Thoracic aorta (tissue), 2 donors: Measurements from ENCODE around the gene THBS3. TPM values are rescaled to one million over a fixed set of nuclear protein-coding genes. Genes with fewer than 3 reads are reported as not detected.
"Not testable (repeated sequence)": the region's sequence is repeated elsewhere in the genome, so short reads cannot be mapped to it uniquely, and the experiment has no call there.

ENCODE experiments used
- ATAC-seq: fragments of 150-250 bp; one replicate; pipeline ENCODE4 v1.8.0; 2017; ENCODE audit warnings: low read depth; ENCODE audit not compliant: insufficient number of reproducible peaks, low FRiP score
- DNase-seq: peaks from one replicate; pipeline ENCODE4 v3.0.0-alpha.2; 2020; ENCODE audit warnings: low spot score
- H3K27ac ChIP-seq, 2 donors: fragments of 200-600 bp; sonication (generic); 1 replicate in 1 of 2; 2 replicates in 1 of 2; pipeline ENCODE4 v1.5.1; 2016; ENCODE audit warnings: mild to moderate bottlenecking in 2 of 2, moderate library complexity in 2 of 2
- H3K27me3 ChIP-seq: fragments of 200-600 bp; sonication (generic); replicated peaks from 2 replicates; pipeline ENCODE4 v1.6.0; 2016; ENCODE audit warnings: mild to moderate bottlenecking; ENCODE audit not compliant: insufficient read depth
- H3K36me3 ChIP-seq: fragments of 200-600 bp; sonication (generic); one replicate; pipeline ENCODE4 v1.5.1; 2016
- H3K4me1 ChIP-seq, 2 donors: fragments of 200-600 bp; sonication (generic); 1 replicate in 1 of 2; 2 replicates in 1 of 2; pipeline versions ENCODE4 v1.5.1 to v1.6.0; 2016; ENCODE audit warnings: low read depth in 2 of 2, mild to moderate bottlenecking in 1 of 2; ENCODE audit not compliant: control insufficient read depth in 1 of 2
- H3K4me3 ChIP-seq: fragments of 200-600 bp; sonication (generic); 2 replicates; pipeline ENCODE4 v1.5.1; 2016; ENCODE audit warnings: mild to moderate bottlenecking
- H3K9me3 ChIP-seq: fragments of 200-600 bp; sonication (generic); 2 replicates; pipeline ENCODE4 v1.5.1; 2016
- total RNA-seq, 2 donors: library from RNA; depleted of rRNA; stranded (reverse); fragments of >200 nt; gene quantifications; one replicate each; pipeline versions ENCODE4 v1.1.0 to v1.2.3, GENCODE V29; 2016
- TF ChIP-seq, protein P1 (sequence below): fragments of 200-600 bp; sonication (generic); IDR thresholded peaks from one replicate; pipeline ENCODE4 v1.5.1; 2019; ENCODE audit warnings: antibody characterized with exemption

THBS3 gene
- total RNA-seq, 2 donors from 2014 or later, result 45.3 to 81.6 TPM

DNA sequence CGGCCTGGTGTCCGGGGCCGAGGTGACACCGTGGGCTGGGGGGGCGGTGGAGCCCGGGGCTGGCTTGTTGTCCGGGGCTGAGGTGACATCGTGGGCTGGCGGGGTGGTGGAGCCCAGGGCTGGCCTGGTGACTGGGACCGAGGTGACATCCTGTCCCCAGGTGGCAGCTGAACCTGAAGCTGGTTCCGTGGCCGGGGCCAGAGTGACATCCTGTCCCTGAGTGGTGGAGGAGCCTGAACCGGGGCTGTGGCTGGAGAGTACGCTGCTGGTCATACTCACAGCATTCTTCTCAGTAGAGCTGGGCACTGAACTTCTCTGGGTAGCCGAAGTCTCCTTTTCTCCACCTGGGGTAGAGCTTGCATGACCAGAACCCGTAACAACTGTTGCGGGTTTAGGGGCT lies 15.8 kb downstream of the THBS3 start:
- TF ChIP-seq, protein P1, sequence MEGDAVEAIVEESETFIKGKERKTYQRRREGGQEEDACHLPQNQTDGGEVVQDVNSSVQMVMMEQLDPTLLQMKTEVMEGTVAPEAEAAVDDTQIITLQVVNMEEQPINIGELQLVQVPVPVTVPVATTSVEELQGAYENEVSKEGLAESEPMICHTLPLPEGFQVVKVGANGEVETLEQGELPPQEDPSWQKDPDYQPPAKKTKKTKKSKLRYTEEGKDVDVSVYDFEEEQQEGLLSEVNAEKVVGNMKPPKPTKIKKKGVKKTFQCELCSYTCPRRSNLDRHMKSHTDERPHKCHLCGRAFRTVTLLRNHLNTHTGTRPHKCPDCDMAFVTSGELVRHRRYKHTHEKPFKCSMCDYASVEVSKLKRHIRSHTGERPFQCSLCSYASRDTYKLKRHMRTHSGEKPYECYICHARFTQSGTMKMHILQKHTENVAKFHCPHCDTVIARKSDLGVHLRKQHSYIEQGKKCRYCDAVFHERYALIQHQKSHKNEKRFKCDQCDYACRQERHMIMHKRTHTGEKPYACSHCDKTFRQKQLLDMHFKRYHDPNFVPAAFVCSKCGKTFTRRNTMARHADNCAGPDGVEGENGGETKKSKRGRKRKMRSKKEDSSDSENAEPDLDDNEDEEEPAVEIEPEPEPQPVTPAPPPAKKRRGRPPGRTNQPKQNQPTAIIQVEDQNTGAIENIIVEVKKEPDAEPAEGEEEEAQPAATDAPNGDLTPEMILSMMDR, result no peak
- peaks cover 6 to 25% of the 10 kb centered on the region in 2 donors for H3K4me1 ChIP-seq
- no peak for DNase-seq
- H3K27ac ChIP-seq, result peak overlapping the region; percentile 61 to 82
- H3K9me3 ChIP-seq, result no peaks in the 10 kb centered on the region
- H3K27me3 ChIP-seq, result no peaks in the 10 kb centered on the region
- no peak for ATAC-seq
- peaks cover 2% of the 10 kb centered on the region for H3K36me3 ChIP-seq
- H3K4me3 ChIP-seq, result no peak overlapping the region

DNA sequence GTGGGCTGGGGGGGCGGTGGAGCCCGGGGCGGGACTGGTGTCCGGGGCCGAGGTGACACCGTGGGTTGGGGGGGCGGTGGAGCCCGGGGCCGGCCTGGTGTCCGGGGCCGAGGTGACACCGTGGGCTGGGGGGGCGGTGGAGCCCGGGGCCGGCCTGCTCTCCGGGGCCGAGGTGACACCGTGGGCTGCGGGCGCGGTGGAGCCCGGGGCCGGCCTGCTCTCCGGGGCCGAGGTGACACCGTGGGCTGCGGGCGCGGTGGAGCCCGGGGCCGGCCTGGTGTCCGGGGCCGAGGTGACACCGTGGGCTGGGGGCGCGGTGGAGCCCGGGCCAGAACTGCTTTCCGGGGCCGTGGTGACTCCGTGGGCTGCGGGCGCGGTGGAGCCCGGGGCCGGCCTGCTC lies 17.8 kb downstream of the THBS3 start:
- DNase-seq, result not testable (repeated sequence)

DNA sequence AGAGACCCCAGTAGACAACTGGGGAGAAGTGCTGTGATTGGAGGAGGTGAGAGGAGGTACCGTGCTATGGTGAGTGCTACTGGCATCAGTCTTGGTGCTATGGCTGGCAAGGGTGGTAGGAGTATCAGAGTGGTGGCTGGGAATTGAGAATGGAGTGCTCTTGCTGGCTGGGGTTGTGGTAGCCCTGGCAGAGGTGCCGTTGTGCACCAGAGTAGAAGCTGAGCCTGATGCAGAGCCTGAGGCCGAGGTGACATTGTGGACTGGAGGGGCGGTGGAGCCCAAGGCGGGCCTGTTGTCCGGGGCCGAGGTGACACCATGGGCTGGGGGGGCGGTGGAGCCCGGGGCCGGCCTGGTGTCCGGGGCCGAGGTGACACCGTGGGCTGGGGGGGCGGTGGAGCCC lies 19.4 kb downstream of the THBS3 start:
- Histone ChIP-seq H3K4me3 (no peak overlapping the region), H3K36me3 (no peaks in the 10 kb centered on the region), H3K4me1 (peaks cover 3 to 4% of the 10 kb centered on the region in 2 donors), H3K27me3 (no peaks in the 10 kb centered on the region), H3K27ac (no peak overlapping the region), H3K9me3 (no peaks in the 10 kb centered on the region)
- no peak for ATAC-seq
- TF ChIP-seq, protein P1, result no peak
- no peak for DNase-seq

More for the DNA sequence above, 17.8 kb downstream of the THBS3 start:
- not testable (repeated sequence) for H3K36me3 ChIP-seq, H3K4me3 ChIP-seq, ATAC-seq, H3K27me3 ChIP-seq, H3K9me3 ChIP-seq, H3K27ac ChIP-seq
- peaks cover 6 to 17% of the 10 kb centered on the region in 2 donors for H3K4me1 ChIP-seq

DNA sequence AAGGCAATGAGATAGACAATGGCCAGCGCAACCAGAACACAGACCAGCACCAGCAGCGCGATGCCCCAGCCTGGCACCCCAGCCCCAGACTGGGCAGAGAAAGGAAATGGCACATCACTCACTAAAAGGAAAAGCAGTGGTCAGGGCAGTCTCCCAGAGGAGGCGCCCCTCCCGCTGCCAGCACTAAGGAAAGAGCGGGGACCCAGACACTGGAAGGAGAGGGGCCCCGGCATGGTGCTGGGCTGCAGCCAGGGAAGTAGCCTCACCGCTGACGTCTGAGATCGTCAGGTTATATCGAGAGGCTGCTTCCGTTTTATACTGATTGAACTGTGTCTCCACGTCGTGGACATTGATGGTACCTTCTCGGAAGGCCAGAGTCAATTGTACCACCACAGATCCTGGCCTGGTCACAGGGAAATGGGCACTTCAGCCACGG lies 20.2 kb downstream of the THBS3 start:
- H3K27ac ChIP-seq, result no peak overlapping the region
- no peaks in the 10 kb centered on the region for H3K9me3 ChIP-seq
- H3K4me3 ChIP-seq, result no peak overlapping the region
- TF ChIP-seq, protein P1, result no peak
- H3K36me3 ChIP-seq, result no peaks in the 10 kb centered on the region
- H3K4me1 ChIP-seq, result no peaks in the 10 kb centered on the region
- H3K27me3 ChIP-seq, result no peaks in the 10 kb centered on the region
- DNase-seq (no peak), ATAC-seq (no peak)

DNA sequence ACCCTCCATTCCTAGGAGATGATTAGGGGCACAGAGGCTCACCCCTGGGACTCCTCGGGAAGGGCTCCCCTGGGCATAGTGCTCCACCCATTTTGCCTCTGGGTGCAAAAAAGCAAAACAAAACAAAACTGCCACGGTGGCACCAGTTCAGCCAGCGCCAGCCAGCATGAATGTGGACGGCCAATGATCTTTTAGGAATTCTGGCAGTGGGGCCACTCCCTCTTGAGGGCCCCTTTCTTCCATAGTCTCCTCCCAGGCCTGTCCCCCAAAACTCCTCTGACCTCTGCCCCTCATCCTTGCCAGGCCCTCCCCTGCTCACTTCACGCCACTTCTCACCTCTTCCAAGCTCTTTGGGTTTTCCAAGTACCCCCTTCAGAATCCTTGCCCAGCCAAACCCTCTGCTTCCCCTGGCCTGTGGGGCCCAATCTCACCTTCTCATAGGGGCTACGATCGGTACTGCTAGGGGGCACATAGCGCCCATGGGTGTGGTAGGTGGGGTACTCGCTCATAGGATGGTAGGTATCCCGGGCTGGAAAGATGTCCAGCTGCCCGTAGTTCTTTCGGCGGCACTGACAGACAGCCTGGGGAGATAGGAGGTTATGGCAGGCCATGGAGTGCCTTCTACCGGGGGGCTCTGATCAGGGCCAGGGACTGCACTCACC lies 20.8 kb downstream of the THBS3 start:
- Histone ChIP-seq H3K9me3 (no peaks in the 10 kb centered on the region), H3K27me3 (no peaks in the 10 kb centered on the region), H3K36me3 (no peaks in the 10 kb centered on the region), H3K27ac (no peak overlapping the region), H3K4me1 (no peaks in the 10 kb centered on the region), H3K4me3 (no peak overlapping the region)
- TF ChIP-seq, protein P1, result no peak
- no peak for ATAC-seq
- DNase-seq, result no peak
